HEK293 (cell line): ENCODE data around the gene ATE1.

Source experiments
- CTCF ChIA-PET: fragments of 350-600 bp; formaldehyde crosslinking; extraction: SDS; loops from one replicate; lab custom pipeline; 2021; ENCODE audit warnings: antibody characterized with exemption; lab: Yijun Ruan, JAX
- POLR2A ChIA-PET: fragments of 300-600 bp; formaldehyde crosslinking; extraction: SDS; loops from one replicate; lab custom pipeline; 2020; ENCODE audit warnings: antibody characterized with exemption, inconsistent platforms; lab: Yijun Ruan, JAX
- H3K27ac ChIP-seq: fragments of 200-500 bp; sonication (Bioruptor generic); 2 replicates; pipeline ENCODE4 v1.5.1; 2014; ENCODE audit warnings: low read depth, low read length, control low read depth, inconsistent platforms; ENCODE audit errors: extremely low read depth
- H3K36me3 ChIP-seq, 2 experiments: fragments of 200-500 bp in 1 of 2; sonication (Bioruptor generic) in 1 of 2; 1 replicate in 1 of 2; 2 replicates in 1 of 2; pipeline ENCODE4 v1.5.1; 2014 to 2017; ENCODE audit warnings: inconsistent platforms in 2 of 2, low read length in 2 of 2; ENCODE audit not compliant: control insufficient read depth in 2 of 2, insufficient read depth in 1 of 2
- H3K4me1 ChIP-seq: fragments of 200-500 bp; sonication (Bioruptor generic); 2 replicates; pipeline ENCODE4 v1.5.1; 2014; ENCODE audit warnings: mild to moderate bottlenecking, low read length, inconsistent platforms; ENCODE audit not compliant: control insufficient read depth, insufficient read depth
- H3K4me3 ChIP-seq: 2 replicates; pipeline ENCODE4 v1.5.1; 2011; ENCODE audit warnings: low read depth, mild to moderate bottlenecking, control low read depth, low read length, moderate library complexity
- H3K9me3 ChIP-seq: fragments of 200-500 bp; sonication (Bioruptor generic); 2 replicates; pipeline ENCODE4 v1.5.1; 2014; ENCODE audit warnings: low read depth, low read length, inconsistent platforms; ENCODE audit not compliant: control insufficient read depth, insufficient read depth
- AEBP2 ChIP-seq: fragments of 450-650 bp; formaldehyde crosslinking; IDR thresholded peaks from 2 replicates; pipeline ENCODE4 v1.5.1; 2016; ENCODE audit warnings: missing biosample characterization, missing genetic modification characterization, borderline replicate concordance
- GLI2 ChIP-seq: fragments of 450-650 bp; formaldehyde crosslinking; IDR thresholded peaks from 2 replicates; pipeline ENCODE4; 2017; ENCODE audit warnings: missing biosample characterization, missing genetic modification characterization, low read depth, borderline replicate concordance
- HOXD13 ChIP-seq: sonication (generic); formaldehyde crosslinking; IDR thresholded peaks from 2 replicates; pipeline ENCODE4 v1.8.0; 2022; ENCODE audit warnings: missing genetic modification reagents, borderline replicate concordance
- KLF1 ChIP-seq: fragments of 450-650 bp; formaldehyde crosslinking; IDR thresholded peaks from 2 replicates; pipeline ENCODE4 v1.5.1; 2016; ENCODE audit warnings: missing biosample characterization, missing genetic modification characterization
- KLF7 ChIP-seq: fragments of 450-650 bp; formaldehyde crosslinking; IDR thresholded peaks from 2 replicates; pipeline ENCODE4 v1.5.1; 2016; ENCODE audit warnings: missing biosample characterization, missing genetic modification characterization, borderline replicate concordance
- KLF9 ChIP-seq: fragments of 450-650 bp; formaldehyde crosslinking; IDR thresholded peaks from 2 replicates; pipeline ENCODE4 v1.5.1; 2016; ENCODE audit warnings: missing biosample characterization, missing genetic modification characterization, low read depth
- OSR2 ChIP-seq: fragments of 450-650 bp; formaldehyde crosslinking; IDR thresholded peaks from 2 replicates; pipeline ENCODE4 v1.5.1; 2016; ENCODE audit warnings: missing biosample characterization, missing genetic modification characterization
- PRDM1 ChIP-seq: fragments of 450-650 bp; formaldehyde crosslinking; IDR thresholded peaks from 2 replicates; pipeline ENCODE4; 2016; ENCODE audit warnings: missing biosample characterization, missing genetic modification characterization
- SCRT1 ChIP-seq: fragments of 450-650 bp; formaldehyde crosslinking; IDR thresholded peaks from 2 replicates; pipeline ENCODE4 v1.5.1; 2016; ENCODE audit warnings: missing biosample characterization, missing genetic modification characterization, borderline replicate concordance
- TCF7L2 ChIP-seq: IDR thresholded peaks from 2 replicates; pipeline ENCODE4 v1.6.1; 2011; ENCODE audit warnings: low read depth, mild to moderate bottlenecking, inconsistent platforms, low read length, moderate library complexity, borderline replicate concordance
- WT1 ChIP-seq: fragments of 450-650 bp; formaldehyde crosslinking; IDR thresholded peaks from 2 replicates; pipeline ENCODE4 v1.5.1; 2016; ENCODE audit warnings: missing biosample characterization, missing genetic modification characterization
- ZBTB11 ChIP-seq: fragments of 450-650 bp; formaldehyde crosslinking; conservative IDR thresholded peaks from 2 replicates; pipeline ENCODE4 v1.5.1; 2016; ENCODE audit warnings: low read depth, missing biosample characterization, missing genetic modification characterization
- ZBTB17 ChIP-seq: fragments of 450-650 bp; formaldehyde crosslinking; IDR thresholded peaks from 2 replicates; pipeline ENCODE4 v1.5.1; 2016; ENCODE audit warnings: missing biosample characterization, missing genetic modification characterization
- ZEB2 ChIP-seq: fragments of 450-650 bp; formaldehyde crosslinking; IDR thresholded peaks from 2 replicates; pipeline ENCODE4 v1.5.1; 2016; ENCODE audit warnings: missing biosample characterization, missing genetic modification characterization
- ZFP41 ChIP-seq: fragments of 450-650 bp; formaldehyde crosslinking; IDR thresholded peaks from 2 replicates; pipeline ENCODE4 v1.5.1; 2016; ENCODE audit warnings: missing biosample characterization, missing genetic modification characterization, borderline replicate concordance
- ZIC2 ChIP-seq: fragments of 450-650 bp; formaldehyde crosslinking; IDR thresholded peaks from 2 replicates; pipeline ENCODE4 v1.5.1; 2016; ENCODE audit warnings: missing biosample characterization, missing genetic modification characterization
- ZNF114 ChIP-seq: fragments of 450-650 bp; formaldehyde crosslinking; IDR thresholded peaks from 2 replicates; pipeline ENCODE4 v1.5.0; 2017; ENCODE audit warnings: missing biosample characterization, missing genetic modification characterization
- ZNF138 ChIP-seq: fragments of 450-650 bp; formaldehyde crosslinking; IDR thresholded peaks from 2 replicates; pipeline ENCODE4 v1.5.1; 2016; ENCODE audit warnings: missing biosample characterization, missing genetic modification characterization, borderline replicate concordance
- ZNF146 ChIP-seq: fragments of 450-650 bp; formaldehyde crosslinking; IDR thresholded peaks from 2 replicates; pipeline ENCODE4 v1.5.1; 2016; ENCODE audit warnings: missing biosample characterization, missing genetic modification characterization
- ZNF19 ChIP-seq: fragments of 450-650 bp; formaldehyde crosslinking; IDR thresholded peaks from 2 replicates; pipeline ENCODE4; 2016; ENCODE audit warnings: missing biosample characterization, missing genetic modification characterization, low read depth
- ZNF2 ChIP-seq: fragments of 450-650 bp; formaldehyde crosslinking; IDR thresholded peaks from 2 replicates; pipeline ENCODE4 v1.5.1; 2016; ENCODE audit warnings: missing biosample characterization, missing genetic modification characterization
- ZNF221 ChIP-seq: fragments of 450-650 bp; formaldehyde crosslinking; IDR thresholded peaks from 2 replicates; pipeline ENCODE4 v1.5.1; 2017; ENCODE audit warnings: missing biosample characterization, missing genetic modification characterization, borderline replicate concordance
- ZNF239 ChIP-seq: fragments of 450-650 bp; formaldehyde crosslinking; IDR thresholded peaks from 2 replicates; pipeline ENCODE4 v1.5.1; 2016; ENCODE audit warnings: missing biosample characterization, missing genetic modification characterization
- ZNF248 ChIP-seq: fragments of 450-650 bp; formaldehyde crosslinking; IDR thresholded peaks from 2 replicates; pipeline ENCODE4 v1.5.1; 2017; ENCODE audit warnings: missing biosample characterization, missing genetic modification characterization
- ZNF513 ChIP-seq: fragments of 450-650 bp; IDR thresholded peaks from 2 replicates; pipeline ENCODE4 v1.5.1; 2018; ENCODE audit warnings: missing biosample characterization, missing genetic modification characterization
- ZNF529 ChIP-seq: fragments of 450-650 bp; formaldehyde crosslinking; IDR thresholded peaks from 2 replicates; pipeline ENCODE4 v1.5.1; 2017; ENCODE audit warnings: missing genetic modification characterization, missing biosample characterization; ENCODE audit not compliant: insufficient replicate concordance
- ZNF558 ChIP-seq: fragments of 450-650 bp; formaldehyde crosslinking; IDR thresholded peaks from 2 replicates; pipeline ENCODE4 v1.5.1; 2016; ENCODE audit warnings: missing biosample characterization, missing genetic modification characterization
- ZNF580 ChIP-seq: fragments of 450-650 bp; formaldehyde crosslinking; IDR thresholded peaks from 2 replicates; pipeline ENCODE4 v1.5.1; 2016; ENCODE audit warnings: missing biosample characterization, missing genetic modification characterization
- ZNF664 ChIP-seq: fragments of 450-650 bp; formaldehyde crosslinking; IDR thresholded peaks from 2 replicates; pipeline ENCODE4 v1.5.1; 2016; ENCODE audit warnings: missing biosample characterization, missing genetic modification characterization
- ZNF670 ChIP-seq: fragments of 450-650 bp; formaldehyde crosslinking; IDR thresholded peaks from 2 replicates; pipeline ENCODE4 v1.5.1; 2016; ENCODE audit warnings: missing biosample characterization, missing genetic modification characterization, low read depth
- ZNF837 ChIP-seq: fragments of 450-650 bp; formaldehyde crosslinking; IDR thresholded peaks from 2 replicates; pipeline ENCODE4 v1.5.1; 2016; ENCODE audit warnings: missing biosample characterization, missing genetic modification characterization
- ZSCAN23 ChIP-seq: fragments of 450-650 bp; formaldehyde crosslinking; IDR thresholded peaks from 2 replicates; pipeline ENCODE4 v1.5.1; 2016; ENCODE audit warnings: missing biosample characterization, missing genetic modification characterization

ATE1 gene

GRCh38 chr10:121822180-121822579, 105.7 kb downstream of the ATE1 start:
- CTCF ChIA-PET: interaction anchor here (0.6 to 5.1 kb wide), 4 partner anchors 14 to 869 kb away, joined by 3 to 58 read pairs (median 12); no protein-coding TSS in a partner anchor
- peaks cover 24% of the 10 kb centered on the region for H3K4me1 ChIP-seq
- H3K4me3 ChIP-seq: no peak overlapping the region
- H3K27ac ChIP-seq: no peak overlapping the region
- peaks cover 0 to 5% of the 10 kb centered on the region in 2 experiments; a peak in 1 of 3 replicates for H3K36me3 ChIP-seq
- H3K9me3 ChIP-seq: no peaks in the 10 kb centered on the region
- POLR2A ChIA-PET: no interaction called here
- no peak for TF ChIP-seq ZNF146 (tag by site-specific recombination)
- TF ChIP-seq ZNF837 (tag by site-specific recombination): no peak
- no peak for TF ChIP-seq SCRT1 (tag by site-specific recombination)
- no peak for TF ChIP-seq PRDM1
- no peak for TF ChIP-seq ZFP41 (tag by site-specific recombination)
- TF ChIP-seq GLI2 (tag by site-specific recombination): no peak
- no peak for TF ChIP-seq ZNF558 (tag by site-specific recombination)
- TF ChIP-seq ZNF248 (tag by site-specific recombination): no peak
- no peak for TF ChIP-seq ZNF221
- no peak for TF ChIP-seq ZNF239 (tag by site-specific recombination)
- no peak for TF ChIP-seq ZBTB11
- TF ChIP-seq WT1 (tag by site-specific recombination): no peak
- TF ChIP-seq HOXD13 (CRISPR knock-in tag): no peak
- no peak for TF ChIP-seq ZNF2 (tag by site-specific recombination)
- no peak for TF ChIP-seq AEBP2 (tag by site-specific recombination)
- no peak for TF ChIP-seq ZNF664 (tag by site-specific recombination)
- no peak for TF ChIP-seq KLF9
- TF ChIP-seq ZNF670: no peak
- TF ChIP-seq ZNF138 (tag by site-specific recombination): no peak
- no peak for TF ChIP-seq ZNF529 (tag by site-specific recombination)

GRCh38 chr10:121819049-121819448, 108.8 kb downstream of the ATE1 start:
- POLR2A ChIA-PET: interaction anchor here (0.5 kb wide), 1 partner anchor 382 kb away, joined by 3 read pairs; no protein-coding TSS in a partner anchor
- no peaks in the 10 kb centered on the region; a peak in 1 of 3 replicates for H3K36me3 ChIP-seq
- peak overlapping the region; percentile 10 for H3K27ac ChIP-seq
- no peak overlapping the region for H3K4me3 ChIP-seq
- no peaks in the 10 kb centered on the region for H3K9me3 ChIP-seq
- CTCF ChIA-PET: interaction anchor here (0.6 kb wide), 1 partner anchor 14 kb away, joined by 4 read pairs; no protein-coding TSS in a partner anchor
- H3K4me1 ChIP-seq: peaks cover 22% of the 10 kb centered on the region
- TF ChIP-seq ZNF513 (peak; percentile 15; the same call in 1 of the 2 replicates), ZNF114 (tag by site-specific recombination) (no peak), TCF7L2 (peak; percentile 78; the same call in 1 of the 2 replicates), ZIC2 (peak; percentile 91), ZNF19 (no peak), ZEB2 (tag by site-specific recombination) (peak; percentile 91), ZNF558 (tag by site-specific recombination) (no peak), ZBTB17 (tag by site-specific recombination) (peak; percentile 79), ZNF580 (peak; percentile 94; the same call in 1 of the 2 replicates), KLF1 (tag by site-specific recombination) (0 out of 2 replicates have a peak, but pooled peaks have one; percentile 16), ZSCAN23 (tag by site-specific recombination) (0 out of 2 replicates have a peak, but pooled peaks have one; percentile 48), KLF7 (tag by site-specific recombination) (peak; percentile 77; the same call in 1 of the 2 replicates), OSR2 (tag by site-specific recombination) (peak; percentile 97)
